Measurements from ENCODE around the gene PRKAB1. TPM values are rescaled to one million over a fixed set of nuclear protein-coding genes. Genes with fewer than 3 reads are reported as not detected.

PRKAB1 gene
- total RNA-seq, 4 donors from 2014 or later = 15.7 to 51.8 (median 32.1) TPM

- TF ChIP-seq CTCF (IDR thresholded peaks at IDR 0.05; ENCODE audit: low read depth) = no peak
Measured at GRCh38 chr12:119718141-119718540, 50.2 kb downstream of the PRKAB1 start.

- TF ChIP-seq CTCF (IDR thresholded peaks at IDR 0.05; ENCODE audit: low read depth) = no peak
Measured at GRCh38 chr12:119720349-119720748, 52.4 kb downstream of the PRKAB1 start.

DNA sequence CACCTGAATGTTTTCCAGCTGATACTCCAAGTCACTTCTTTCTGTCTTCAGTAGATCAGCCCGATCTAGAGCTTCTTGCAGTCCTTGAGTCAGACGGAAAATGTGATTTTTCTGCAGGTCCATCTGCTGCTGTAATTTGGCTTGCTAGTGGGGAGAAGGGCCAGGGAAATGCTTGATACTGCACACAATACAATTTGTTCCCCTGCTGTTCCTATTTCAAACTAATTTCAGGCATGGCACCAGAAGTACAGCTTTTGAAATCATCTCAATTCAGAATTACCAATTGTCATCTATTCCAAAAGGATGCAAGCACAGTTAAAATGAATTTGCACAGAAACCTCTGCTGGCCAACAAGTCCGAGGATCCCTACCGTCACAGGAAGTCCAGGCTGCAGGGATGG lies 53.4 kb downstream of the PRKAB1 start:
- TF ChIP-seq CTCF (IDR thresholded peaks at IDR 0.05; ENCODE audit: low read depth) = no peak

DNA sequence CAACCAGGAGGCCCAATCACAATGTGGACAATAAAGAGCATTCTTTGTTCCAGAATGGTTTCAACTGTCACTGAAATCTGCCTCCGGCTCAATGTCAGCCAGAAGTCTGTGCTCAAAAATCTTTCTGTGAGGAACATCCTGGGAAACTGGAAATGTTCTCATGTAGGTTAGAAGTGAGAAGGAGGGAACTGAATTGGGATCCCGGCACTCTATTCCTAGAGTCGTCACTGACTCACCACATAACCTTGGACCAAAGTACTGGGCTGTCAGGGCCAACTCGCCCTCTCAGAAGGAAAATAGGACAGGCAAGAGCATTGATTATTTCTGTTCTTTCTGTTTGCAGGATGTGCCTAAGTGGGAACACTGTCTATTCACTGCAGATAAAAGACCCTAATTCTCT lies 57.6 kb downstream of the PRKAB1 start:
- no peak for TF ChIP-seq CTCF (IDR thresholded peaks at IDR 0.05; ENCODE audit: low read depth)

DNA sequence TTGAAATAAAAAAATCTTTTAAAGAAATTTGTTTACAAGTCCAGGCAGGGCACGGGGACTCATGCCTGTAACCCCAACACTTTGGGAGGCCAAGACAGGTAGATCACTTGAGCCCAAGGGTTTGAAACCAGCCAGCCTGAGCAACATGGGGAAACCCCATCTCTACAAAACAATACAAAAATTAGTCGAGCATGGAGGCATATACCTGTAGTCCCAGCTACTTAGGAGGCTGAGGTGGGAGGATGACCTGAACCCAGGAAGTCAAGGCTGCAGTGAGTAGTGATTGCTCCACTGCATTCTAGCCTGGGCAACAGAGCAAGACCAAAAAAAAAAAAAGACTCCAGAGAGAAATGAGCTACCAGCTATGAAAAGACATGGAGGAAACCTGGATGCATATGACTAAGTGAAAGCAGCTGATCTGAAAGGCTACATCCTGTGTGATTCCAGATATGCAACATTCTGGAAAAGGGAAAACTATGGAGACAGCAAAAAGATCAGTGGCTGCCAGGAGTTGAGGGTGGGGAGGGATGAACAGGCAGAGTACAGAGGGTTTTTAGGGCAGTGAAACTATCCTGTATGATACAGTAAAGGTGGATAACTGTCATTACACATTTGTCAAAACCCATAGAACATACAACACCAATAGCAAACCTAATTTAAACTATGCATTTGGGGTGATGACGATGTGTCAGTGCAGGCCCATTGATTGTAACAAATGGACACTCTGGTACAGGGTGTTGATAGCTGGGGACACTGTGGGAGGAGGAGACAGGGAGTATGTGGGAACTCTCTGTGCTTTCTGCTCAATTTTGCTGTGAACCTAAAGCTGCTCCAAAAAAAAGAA lies 59.9 kb downstream of the PRKAB1 start:
- no peak for TF ChIP-seq CTCF (IDR thresholded peaks at IDR 0.05; ENCODE audit: low read depth)

DNA sequence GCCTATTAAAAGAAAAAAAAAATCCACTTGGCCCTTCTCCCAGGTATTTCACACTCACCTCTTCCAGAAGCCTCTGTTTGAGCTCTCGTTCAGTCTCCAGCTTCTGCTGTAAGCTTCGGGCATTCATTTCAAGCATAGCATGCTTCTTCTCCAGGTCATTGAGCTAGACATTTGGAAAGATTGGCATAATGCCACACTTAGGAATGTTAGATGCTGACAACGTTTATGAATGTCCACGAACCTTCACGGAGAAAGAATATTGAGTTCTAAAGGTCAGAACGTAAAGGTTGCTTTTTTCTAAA lies 60.5 kb downstream of the PRKAB1 start:
- no peak for TF ChIP-seq CTCF (IDR thresholded peaks at IDR 0.05; ENCODE audit: low read depth)

- TF ChIP-seq CTCF (IDR thresholded peaks at IDR 0.05; ENCODE audit: low read depth) = no peak
Measured at GRCh38 chr12:119729871-119730270, 61.9 kb downstream of the PRKAB1 start.

All from subcutaneous adipose tissue (tissue), 4 donors.